Activated T-helper 1 cell treated with anti-CD3 and anti-CD28 coated beads, Interleukin-2, amount 50 U/mL, for 16 hours (primary cell): ENCODE measurements around the gene ATP6V1C2.

Experiments used
- DNase-seq, 2 donors: peaks; one replicate each; pipeline ENCODE4 v3.0.0-alpha.2; 2020; ENCODE audit warnings: low read depth in 1 of 2, low spot score in 1 of 2

Gene ATP6V1C2

DNA sequence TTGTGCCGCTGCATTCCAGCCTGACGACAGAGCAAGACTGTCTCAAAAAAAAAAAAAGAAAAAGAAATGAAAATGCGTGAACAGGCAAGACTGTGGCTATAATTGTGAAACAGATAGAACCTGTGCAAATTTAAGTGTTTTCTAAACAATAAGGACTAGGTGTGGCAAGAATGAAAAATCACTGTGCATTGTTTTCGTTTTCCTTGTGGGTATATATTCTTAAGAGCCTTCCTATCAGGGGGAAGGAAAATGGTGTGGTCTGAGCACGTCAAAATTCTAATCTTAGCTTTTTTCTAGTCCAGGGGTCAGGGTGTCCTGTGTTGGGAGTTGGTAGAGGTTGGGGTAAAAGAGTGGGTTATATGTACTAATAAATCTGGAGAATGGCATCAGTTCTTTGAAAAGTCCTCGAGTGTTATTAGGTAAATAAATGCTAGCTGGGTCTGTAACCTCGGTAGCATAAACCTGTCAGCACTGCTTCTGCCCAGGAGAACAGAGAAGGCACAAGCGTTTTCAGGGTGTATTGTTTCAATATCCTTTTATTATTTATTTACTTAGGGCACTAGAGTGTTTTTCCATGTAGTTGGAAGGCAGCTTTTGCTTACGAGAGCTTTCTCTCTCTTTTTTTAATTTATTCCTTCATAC is 11.6 kb downstream of the ATP6V1C2 start:
- no peak for DNase-seq

DNA sequence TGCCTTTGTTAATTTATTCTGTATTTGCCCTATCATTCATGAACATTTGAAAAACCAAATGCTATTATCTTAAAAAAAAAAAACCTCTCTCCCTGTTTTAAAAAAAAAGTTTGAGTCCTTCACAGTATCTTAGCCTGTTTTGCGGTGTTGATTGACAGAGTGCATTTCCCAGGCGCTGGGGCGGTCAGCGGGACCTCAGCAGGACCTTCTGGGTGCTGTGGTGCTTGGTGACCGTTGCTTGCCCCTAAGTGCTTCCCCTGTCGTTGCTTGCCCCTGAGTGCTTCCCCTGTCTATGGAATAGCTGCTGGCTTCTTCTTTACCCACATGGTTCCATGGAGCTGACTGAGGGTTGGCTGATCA is 12.1 kb downstream of the ATP6V1C2 start:
- DNase-seq, result no peak

DNA sequence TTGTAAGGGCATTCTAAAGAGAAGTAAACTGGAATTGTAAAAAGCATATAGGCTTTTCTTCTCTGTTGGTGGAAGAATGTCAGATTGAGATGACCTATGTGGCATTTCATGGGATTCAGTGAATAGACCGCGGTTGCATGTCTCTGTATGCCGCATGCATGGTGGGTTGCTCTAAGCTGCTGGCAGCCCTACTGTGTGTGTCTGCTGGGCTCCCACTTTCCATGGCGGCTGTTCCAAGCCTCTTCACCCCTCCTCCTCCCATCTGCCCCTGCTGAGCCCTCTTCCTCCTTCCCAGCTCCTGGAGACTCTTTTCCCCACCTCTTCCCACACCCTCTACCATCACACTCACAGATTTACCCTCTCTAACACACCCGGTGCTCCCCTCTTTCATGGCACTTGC is 12.6 kb downstream of the ATP6V1C2 start:
- DNase-seq, result no peak

DNA sequence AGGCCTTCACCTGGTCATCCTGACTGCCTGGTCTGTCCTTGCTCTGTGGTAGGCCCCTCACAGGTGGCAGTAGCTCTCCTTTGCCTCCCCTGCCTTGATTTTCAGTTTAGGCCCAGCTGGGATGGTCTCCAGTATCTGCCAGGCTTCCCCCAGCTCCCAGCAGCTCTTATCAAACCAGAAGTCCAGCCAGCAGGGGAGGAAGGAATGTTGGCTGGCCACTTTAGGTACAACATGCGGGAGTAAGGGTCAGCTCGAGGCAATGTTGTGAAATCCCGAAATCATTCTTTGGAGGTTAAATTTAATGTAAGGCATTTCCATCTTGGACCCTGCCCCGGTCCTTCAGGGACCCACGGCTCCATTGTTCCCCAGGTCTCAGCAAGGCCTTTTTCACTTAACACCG is 16.8 kb downstream of the ATP6V1C2 start:
- DNase-seq, result no peak

DNA sequence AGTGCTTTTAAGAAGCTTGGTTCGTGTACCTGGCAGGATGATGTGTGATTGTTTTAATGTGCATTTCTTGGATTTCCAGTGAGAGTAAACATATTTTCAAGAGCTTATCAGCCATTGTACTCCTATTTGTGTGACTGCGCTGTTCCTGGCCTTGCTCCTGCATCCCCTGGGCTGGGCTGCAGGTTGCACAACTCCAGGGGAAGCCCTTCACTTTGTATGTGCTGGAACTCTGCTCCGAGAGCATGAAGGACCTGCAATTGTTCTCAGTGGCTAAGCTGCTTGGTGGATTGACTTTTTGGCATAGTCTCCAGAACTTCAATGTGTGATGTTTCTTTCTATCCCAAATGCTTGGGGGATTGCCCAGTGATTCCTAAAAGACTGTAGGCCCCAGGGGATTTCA is 18.8 kb downstream of the ATP6V1C2 start:
- no peak for DNase-seq

DNA sequence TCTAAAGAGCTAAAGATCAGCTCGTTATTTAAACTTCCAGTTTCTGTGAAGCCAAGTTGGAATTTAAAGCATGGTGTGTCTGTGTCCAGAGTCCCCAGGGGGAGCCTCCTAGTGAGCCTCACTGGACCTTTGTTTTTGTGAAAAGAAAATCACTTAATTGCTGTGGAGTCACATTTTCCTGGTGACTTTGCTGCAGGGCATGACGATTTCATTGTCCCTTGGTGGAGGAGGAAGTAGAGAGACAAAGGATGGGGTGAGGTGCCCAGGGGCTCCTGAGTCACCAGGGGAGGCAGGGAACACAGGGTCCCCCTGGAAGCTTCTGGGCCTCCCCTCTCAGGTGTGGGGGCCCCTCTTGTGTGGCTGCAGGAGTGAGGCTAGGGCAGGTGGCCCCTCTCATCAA is 19.7 kb downstream of the ATP6V1C2 start:
- DNase-seq, result no peak

DNA sequence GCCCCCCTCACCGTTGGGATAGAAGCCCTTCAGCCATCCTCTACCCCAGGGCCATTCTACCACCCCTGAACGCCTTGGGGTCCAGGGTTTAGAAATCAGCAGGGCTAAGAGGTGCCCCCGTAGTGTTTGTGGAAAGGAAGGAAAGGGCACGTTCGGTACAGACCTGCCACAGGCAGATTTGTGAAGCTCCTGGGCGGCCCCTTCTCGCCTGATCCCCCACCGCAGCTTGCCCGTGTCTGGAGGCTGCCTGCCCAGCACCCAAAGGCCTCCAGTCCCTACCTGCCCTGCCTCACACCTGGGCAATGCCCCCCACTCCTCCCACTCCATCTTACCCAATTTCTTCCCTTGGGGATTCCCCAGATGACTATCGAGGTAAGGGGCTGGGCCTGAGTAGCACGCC is 21.2 kb downstream of the ATP6V1C2 start:
- DNase-seq, result no peak

DNA sequence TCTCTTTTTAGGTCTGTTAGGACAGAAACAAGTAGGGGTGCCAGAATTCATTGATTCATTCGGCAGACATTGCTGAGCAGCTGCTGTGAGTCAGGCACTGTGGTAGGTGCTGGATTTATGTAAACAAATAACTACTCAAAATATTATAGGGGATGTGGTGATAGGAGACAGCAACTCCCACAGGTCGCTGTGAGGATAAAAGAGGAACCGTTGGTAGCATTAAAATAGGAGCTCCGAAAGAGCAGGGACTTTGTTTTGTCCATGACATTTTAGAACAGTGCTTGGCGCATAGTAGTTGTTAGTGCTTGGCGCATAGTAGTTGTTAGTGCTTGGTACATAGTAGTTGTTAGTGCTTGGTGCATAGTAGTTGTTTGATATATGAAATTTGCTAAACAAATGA is 29.2 kb downstream of the ATP6V1C2 start:
- DNase-seq, result no peak

DNA sequence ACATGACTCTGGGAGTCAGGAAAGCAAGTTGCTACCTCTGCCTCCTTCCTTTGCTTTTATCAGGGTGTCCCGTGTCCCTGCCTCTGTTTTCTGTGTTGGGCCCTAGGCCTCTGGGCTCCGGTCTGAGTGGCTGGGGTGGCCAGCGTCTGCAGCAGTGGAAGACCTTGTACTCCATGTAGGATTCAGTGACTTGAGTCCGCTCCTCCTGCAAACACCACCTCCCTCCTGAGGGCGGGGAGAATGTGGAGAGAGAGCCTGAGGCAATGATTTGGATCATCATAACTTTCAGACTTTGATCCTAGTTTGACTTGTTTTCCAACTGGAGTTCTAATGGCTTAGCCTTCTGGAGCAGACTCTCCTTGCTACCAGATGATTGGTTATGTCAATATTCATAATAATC is 30.8 kb downstream of the ATP6V1C2 start:
- DNase-seq, result no peak

DNA sequence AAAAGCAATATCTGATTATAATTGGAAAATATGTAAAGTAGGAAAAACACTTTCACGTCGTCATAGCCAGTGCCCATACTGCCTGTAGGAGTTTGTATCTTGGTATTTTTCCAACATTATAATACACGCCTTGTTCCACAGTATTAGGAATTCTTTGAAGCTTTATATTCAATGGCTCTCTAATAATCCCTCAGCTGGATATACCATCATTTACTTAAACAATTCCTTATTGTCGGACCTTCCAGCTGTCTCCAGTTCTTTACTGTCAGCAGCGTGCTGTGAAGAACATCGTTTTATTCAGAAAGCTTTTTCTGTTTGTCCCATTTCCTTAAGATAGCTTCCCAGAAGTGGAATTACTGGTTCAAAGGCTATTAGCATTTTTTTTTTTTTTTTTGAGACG is 31.7 kb downstream of the ATP6V1C2 start:
- DNase-seq, result no peak

DNA sequence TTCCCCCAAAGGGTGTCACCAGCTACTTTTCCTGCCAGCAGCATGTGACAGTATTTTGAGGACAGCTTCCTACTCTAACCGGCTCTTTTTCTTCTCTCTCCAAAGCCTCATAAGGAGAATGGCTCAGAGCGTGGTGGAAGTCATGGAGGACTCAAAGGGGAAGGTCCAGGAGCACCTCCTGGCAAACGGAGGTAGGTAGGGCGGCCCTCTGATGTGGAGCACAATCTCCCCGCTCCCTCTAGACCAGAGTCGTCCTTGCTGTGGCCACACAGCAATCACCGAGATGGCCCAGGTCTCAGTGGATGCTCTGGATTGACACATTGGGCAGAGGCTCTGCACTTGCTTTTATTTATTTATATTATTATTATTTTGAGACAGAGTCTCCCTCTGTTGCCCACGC is 32.4 kb downstream of the ATP6V1C2 start:
- no peak for DNase-seq

DNA sequence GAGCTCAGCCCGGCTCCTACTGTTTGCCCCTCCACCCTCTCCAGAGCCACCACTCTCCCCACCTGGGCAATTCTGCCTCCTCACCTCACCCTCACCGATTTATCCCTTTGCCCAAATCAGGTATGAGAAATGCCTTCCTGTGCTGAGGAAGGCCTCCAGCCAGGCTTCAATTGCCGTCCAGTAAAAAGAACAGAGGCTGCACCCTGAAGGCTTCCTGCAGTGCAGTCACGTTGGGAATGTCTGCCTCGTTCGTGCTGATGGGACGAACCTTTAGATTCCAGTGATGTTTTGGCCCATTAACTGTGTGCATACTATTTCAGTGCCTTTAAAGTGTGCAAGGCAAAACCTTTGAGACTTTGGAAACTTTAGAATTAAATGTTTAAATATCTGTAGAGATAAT is 34.2 kb downstream of the ATP6V1C2 start:
- DNase-seq, result no peak

DNA sequence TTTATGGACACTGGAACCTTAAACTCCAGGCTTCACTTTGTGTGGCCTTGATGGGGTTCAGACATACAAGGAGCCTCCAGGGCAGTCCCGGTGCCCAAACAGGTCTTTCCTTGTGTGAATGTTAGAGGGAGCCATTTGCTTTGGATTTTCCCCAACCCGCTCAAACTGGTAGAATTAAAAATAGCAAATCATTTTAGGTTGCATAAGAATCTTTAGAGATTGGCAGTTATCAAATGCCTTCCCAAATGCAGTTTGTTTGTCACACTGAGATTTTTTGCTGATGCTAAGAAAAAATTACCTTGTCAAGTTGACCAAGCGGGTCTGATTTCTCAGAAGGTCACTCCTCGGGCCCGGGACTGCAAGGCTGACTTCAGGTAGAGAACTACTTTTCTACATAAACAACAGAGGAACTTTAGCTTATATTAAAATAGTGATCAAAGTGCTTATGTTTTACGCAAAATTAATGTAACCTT is 36.4 kb downstream of the ATP6V1C2 start:
- no peak for DNase-seq

DNA sequence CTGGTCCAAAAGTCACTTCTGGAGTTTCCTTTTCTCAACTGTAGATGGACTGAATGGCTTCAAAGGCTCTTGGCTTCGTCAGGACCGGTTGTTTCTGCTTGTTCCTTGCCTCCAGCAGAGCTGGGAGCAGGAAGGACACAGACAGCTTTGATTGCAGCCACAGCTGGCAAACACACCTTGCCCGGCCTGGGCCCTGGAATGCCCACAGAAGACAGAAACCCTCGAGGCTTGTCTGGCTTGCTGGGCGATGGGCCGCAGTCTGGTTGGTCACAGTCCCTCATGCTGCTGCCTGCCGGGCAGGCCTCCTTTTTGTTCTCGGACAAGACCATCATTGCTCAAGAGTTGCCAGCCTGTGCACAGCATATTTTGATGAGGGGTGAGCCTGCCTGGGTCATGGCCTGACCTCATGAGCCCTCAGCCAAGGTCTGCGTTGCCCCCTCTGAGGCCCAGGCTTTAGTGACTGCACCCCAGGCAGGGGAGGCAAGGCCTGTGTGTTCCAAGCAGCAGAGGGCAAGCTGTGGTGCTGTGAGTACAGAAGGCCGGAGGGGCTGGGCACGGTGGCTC is 37.8 kb downstream of the ATP6V1C2 start:
- no peak for DNase-seq

DNA sequence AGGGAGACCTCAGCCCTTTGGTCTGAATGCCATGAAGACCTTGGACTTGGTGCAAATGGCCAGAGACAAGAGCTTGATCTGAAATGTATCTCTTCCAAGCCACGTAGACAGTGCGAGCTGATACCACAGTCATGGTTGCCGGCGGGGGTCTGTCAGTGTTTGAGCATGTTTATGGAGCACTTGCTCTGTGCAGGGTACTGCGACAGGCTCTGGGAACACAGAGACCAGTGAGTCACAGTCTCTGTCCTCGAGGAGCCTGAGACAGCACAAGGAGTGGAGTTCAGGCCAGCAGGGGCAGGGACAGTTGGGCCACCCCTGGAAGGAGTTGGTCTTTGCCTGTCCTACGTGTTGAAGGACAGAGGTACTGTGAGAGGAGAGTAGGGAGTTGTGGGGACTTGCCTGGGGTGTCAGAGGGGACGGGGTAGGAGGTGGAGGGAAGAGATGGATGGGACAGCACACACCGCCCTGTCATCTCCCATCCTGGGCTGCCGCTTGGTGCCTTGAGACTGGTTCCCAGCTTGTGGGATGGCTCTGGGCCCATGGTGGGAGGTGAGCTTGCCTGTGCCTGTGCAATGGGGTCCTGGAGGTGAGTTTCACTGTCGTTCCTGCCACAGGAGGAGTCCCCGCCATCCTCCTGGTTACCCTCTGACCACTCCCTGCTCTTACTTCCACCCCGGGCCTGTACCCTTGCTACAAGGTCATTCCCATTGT is 39.5 kb downstream of the ATP6V1C2 start:
- DNase-seq, result no peak

DNA sequence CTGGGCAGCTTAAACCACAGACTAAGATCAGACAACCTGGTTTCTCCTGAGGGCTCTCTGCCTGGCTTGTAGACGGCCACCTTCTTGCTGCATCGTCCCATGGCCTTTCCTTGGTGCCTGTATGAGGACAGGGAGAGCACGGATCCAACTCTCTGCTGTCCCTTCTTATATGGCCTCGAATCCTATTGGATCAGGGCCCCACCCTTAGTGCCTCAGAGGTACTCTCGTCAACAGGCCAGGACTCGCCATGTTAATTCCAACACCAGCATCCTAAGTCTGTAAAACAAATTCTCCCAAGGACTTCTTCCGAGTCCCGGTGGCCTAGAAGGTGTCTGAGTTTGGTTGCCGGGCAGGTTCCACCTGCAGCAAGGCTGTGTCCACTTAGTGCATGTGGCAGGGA is 40.2 kb downstream of the ATP6V1C2 start:
- no peak for DNase-seq

DNA sequence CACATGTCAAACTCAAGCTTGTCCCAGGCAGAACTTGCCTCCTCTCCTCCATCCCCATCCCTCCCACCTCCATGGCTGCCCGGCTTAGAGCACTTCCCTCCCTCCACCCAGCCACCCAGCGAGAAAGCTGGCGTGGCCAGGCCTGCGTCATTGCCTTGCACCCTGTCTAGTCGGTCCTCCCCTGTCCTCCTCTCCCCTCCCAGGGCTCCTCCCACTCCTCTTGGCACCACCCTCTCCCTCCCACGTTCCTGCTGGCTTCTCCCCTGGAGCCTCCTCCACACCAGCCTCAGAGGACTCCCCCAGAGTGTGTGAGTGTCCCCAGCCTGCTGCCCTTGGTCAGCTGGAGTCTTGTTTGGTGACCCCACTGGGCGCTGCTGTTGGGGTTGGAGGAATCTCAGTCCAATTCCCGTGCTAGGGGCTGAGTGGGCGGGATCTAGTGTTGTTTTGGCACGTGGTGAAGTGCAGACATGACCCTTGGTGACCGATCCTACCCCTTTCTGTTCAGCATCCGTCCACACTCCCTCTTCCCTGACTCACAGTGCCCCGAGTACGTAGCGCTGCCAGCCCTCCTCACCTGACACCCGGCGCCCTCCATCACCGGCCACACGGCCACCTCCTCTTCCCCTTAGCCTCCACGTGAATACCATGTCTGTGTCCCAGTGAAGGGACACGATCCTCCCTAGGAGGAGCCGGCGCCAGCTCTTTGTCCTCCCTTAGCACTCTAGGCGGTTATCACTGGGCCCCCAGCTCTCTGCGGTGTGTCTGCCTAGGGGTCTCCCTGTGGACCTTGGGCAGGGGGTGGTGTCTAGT is 41.4 kb downstream of the ATP6V1C2 start:
- DNase-seq, result no peak

DNA sequence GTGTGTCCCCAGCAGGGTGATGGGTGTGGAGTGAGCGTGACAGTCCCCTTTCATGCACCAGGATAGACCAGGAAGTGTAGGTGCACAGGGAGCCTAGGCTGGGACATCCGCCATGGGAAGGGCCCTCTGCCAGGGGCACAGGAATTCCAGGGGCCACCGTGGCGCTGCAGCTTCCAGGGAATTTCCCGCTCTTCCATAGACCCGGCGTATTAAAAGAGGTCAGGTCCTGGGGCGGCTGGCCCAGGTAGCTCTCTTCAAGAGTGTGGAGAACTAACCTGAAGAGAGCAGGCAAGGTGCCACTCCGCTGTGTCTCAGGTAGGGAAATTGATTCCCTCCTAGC is 42.0 kb downstream of the ATP6V1C2 start:
- DNase-seq, result no peak

DNA sequence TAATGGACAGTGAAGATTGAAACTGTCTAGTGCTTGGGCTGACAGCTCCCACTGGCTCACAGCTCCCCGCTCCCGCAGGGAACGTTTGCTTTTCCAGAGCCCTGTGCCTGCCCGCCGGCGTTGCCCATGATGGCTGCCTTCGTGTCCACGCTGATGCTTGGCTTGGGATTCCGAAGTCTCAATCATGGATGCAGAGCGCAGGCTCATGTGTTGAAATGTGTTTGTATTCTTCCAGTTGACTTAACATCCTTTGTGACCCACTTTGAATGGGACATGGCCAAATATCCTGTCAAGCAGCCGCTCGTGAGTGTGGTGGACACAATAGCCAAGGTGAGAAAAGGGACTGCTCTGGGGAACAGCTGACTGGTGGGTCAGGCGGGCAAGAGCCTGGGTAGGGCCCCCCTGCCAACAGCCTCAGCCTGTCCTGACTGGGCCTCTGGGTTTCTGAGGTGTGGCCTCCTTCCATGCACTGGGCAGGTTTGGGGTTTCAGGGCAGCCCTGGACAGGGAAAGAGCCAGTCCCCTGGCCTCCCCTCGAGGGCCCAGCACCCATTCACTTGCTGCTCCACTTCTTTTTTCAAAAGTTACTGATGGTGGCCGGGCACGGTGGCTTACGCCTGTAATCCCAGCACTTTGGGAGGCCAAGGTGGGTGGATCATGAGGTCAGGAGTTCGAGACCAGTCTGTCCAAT is 42.8 kb downstream of the ATP6V1C2 start:
- no peak for DNase-seq

DNA sequence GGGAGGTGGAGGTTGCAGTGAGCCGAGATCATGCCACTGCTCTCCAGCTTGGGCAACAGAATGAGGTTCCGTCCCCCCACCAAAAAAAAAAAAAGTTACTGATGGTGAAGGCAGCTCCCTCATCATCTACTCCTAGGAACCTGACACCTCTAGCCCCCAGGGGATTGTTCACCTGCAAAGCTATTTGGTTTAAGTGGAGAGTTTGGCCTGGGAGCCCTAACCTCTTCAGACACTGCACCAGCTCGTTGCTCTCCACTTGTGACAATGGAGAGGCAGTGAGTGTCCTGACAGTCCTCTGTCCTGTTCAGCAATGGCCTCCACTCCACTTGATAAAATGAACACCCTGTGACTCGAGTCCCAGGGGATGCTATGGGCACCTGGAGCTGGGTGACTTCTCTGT is 43.5 kb downstream of the ATP6V1C2 start:
- no peak for DNase-seq

DNA sequence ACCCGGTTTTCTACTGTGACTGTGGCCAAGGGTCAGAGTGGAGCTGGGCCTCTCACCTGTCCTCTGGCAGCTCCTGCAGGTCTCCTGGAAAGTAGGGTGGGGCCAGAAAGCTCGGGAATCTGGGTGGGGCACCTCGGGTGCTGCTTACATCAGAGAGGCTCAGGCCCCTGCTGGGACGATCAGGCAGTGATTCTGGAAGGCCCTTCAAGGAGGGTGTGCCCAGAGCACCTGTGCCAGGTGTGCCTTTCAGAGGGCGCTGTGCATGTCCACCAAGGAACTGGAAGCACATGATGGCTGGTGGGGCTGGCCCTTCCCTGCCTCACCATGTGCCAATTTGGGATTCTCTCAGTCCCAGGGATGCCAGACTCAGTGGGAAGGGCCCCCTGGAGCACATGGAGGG is 44.0 kb downstream of the ATP6V1C2 start:
- no peak for DNase-seq

DNA sequence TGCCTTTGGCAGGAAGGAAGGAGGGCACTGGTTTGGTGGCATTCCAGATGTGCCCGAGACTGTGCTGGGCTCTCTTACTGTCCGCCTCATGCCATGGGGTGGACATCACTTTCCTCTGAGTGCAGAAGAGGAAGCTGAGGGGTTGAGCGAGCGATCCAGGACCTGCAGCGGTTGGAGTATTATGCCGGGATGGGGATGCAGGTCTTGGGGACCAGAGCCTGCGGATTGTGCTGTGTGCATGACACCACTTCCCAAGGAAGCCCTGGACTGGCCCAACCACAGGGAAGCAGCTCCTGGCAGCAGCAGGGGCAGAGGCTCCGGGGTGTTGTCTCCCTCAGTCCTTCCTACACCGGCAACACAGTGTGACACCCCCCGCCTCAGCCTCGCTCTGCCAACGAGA is 44.5 kb downstream of the ATP6V1C2 start:
- DNase-seq, result no peak
